ENCODE results near the gene RNF224.

Gene RNF224

DNA sequence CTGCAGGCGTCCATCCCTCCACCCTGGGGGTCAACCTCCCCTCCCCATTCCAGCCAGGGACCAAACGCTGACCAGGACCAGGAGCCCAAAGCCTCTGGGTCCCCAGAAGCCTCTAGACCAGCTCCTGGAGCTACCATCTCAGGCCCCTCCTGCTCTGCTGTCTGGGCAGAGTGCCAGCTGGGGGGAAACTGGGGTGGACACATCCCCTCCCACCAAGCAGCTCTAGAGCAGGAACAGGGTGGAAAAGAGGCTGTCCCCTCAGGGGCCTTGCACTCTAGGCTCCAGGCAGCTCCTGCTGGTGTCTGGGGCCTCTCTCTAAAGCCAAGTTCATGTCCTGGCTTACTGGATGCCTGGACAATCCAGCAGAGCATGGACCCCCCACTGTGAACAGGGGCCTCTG lies 34.4 kb upstream of the RNF224 start:
- DNase-seq, result no peak

DNA sequence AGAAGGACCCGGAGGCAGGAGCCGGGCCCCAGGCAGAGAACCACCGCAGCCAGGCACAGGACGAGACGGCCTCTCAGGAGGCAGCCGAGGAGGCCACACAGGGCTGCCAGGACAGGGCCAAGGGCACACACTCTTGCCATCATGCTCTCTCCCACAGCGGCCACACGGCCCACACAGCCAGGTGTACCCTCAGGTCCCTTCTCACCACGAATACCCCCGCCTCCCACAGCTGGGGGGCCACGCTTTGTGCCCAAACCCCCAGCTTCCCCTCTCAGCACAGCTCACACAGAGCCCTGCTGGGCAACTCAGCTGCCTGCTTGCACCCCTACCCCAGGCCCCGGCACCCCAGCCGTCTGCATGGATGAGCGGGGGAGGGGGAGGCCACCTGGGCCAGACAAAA lies 33.5 kb upstream of the RNF224 start:
- no peak for DNase-seq

- no peak for DNase-seq
These were observed 32.9 kb upstream of the RNF224 start for GRCh38 chr9:137194388-137194787.

GRCh38 chr9:137194909-137195308 lies 32.4 kb upstream of the RNF224 start:
- no peak for DNase-seq

- no peak for DNase-seq
These were observed 31.6 kb upstream of the RNF224 start for GRCh38 chr9:137195525-137196220.

DNA sequence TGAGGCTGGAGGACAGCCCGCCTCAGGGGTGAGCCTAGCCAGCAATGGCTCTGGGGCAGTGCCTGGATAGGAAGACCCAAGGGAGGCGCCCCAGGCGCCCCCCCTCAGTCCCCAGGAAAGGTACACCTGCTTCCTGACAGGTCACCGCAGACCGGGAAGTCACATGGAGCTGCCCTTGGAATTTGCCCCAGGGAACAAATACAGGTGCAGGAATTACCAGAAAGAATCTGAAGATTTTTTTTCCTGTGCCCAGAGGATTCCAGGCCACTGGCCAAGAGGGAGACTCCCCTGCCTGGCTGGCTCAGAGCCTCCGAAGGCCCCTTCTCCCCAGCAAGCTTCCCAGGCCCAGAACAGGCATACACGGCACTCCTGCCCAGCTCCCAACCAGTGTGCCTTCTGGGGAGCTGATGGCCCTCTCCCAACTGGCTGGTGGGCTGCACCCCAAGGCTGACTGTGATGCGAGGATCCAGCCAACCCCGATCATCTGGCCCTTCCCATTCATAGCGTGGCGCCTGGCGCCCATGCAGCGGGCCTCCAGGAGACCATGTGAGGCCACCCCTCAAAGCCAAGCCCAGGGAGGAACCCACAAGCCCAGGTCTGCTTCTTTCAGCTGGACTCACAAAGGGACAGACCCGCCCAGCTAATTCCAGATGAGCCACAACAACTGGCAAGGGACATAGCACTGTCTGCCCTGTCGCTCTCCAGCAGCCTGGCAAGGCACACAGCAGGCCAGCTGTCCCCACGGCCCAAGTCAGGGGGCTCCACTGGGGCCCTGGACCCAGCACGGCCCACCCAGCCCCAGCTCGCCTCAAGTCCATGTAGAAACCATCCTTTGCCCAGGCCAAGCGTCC lies 29.0 kb upstream of the RNF224 start:
- no peak for DNase-seq

DNA sequence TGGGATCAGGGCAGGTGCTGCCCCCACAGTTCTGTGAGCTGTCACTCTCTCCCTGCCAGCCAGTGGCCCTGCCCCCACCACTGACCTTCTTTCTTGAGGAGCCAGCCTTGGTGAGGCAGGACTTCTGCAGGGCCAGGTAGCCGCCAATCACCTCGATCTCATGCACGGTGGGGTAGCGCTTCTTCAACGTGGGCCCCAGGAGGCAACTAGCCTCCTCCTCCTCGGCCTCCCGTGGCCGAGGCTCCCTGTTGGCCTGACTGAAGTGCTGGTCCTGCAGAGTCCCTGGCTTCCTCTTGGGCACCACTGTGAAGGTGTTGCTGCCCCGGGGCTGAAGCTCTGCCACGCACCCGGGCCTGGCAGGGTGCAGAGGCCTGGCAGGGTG lies 28.4 kb upstream of the RNF224 start:
- no peak for DNase-seq

DNA sequence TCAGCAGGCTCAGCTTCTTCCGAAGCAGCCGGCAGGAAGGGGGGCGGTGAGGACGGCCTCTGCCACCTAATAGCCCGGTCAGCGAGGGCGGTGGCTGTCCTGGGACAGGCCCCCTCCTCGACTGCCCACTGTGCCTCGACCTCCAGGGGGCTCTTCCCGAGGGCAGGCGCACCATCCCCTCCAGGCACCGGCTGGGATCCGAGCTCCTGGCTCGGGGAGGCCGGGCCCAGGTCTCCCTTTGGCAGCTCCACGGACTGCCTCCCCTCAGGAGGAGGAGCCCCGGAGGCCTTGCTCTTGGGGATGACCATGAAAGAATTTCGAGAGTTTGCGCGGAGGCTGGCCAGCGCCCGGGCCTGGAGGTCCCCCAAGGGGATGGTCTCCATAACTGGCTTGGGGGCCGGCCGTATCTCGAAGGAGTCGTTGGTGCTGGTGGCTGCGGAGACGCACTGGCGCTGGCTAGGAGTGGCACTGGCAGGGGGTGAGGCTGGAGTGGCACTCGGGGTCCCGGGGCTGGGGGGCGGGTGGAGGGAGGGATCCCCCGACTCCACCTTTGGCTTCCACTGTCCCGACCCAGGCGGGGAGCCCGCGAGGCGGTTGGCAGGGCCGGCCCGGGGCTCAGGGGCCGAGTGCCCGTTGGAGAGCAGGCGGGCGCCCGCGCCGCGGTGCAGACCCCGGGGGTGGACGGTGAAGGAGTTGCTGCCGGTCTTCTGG lies 27.7 kb upstream of the RNF224 start:
- no peak for DNase-seq

DNA sequence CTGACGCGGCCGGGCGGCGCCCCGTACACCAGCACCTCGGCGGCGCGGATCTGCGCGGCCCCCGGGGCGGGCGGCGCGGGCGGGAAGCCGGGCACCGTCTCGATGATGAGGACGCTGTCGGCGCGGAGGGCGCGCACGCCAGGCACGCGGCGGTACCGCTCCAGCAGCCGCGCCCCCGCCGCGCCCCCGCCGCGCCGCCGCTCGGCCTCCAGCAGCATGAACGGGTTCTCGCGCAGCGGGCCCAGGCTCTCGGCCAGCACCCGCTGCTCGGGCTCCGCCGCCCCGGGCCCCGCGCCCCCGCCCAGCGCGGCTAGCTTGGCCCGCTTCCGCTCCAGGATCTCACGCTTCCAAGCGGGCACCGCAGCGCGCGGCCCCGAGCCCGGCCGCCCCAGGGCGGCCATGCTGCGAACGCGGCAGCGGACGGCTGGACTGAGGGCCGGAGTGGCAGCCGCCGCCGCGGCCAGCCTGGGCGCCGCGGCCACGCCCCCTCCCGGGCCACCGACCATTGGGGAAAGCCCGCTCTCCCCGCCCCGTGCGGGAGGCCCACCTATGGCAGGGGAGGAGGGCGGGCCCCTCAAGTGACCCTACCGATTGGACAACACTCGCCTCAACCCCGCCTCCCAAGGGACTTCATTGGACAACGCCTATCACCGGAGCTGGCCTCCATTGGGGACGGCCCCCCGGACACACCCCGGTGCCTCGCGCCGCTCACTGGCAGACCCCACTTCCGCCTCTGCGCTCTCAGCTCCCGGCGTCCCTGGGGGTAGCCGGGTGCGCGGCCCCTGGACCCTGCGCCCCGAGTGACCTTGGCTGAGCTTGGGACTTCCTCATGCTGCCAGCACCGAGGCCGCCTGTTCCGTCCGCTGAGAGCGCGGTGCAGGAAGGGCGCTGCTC lies 26.7 kb upstream of the RNF224 start, which contains the start of gene TPRN:
TSS of gene TPRN (minus strand) at position 431 of the 894 bp plus-strand sequence. CDS start at position 401, 30 bp downstream.
- DNase-seq, result peak; percentile 97

GRCh38 chr9:137201205-137201868 lies 26.0 kb upstream of the RNF224 start:
- no peak for DNase-seq

GRCh38 chr9:137202966-137203365 lies 24.3 kb upstream of the RNF224 start:
- DNase-seq, result no peak

GRCh38 chr9:137204731-137205125 lies 22.6 kb upstream of the RNF224 start:
- DNase-seq, result no peak

DNA sequence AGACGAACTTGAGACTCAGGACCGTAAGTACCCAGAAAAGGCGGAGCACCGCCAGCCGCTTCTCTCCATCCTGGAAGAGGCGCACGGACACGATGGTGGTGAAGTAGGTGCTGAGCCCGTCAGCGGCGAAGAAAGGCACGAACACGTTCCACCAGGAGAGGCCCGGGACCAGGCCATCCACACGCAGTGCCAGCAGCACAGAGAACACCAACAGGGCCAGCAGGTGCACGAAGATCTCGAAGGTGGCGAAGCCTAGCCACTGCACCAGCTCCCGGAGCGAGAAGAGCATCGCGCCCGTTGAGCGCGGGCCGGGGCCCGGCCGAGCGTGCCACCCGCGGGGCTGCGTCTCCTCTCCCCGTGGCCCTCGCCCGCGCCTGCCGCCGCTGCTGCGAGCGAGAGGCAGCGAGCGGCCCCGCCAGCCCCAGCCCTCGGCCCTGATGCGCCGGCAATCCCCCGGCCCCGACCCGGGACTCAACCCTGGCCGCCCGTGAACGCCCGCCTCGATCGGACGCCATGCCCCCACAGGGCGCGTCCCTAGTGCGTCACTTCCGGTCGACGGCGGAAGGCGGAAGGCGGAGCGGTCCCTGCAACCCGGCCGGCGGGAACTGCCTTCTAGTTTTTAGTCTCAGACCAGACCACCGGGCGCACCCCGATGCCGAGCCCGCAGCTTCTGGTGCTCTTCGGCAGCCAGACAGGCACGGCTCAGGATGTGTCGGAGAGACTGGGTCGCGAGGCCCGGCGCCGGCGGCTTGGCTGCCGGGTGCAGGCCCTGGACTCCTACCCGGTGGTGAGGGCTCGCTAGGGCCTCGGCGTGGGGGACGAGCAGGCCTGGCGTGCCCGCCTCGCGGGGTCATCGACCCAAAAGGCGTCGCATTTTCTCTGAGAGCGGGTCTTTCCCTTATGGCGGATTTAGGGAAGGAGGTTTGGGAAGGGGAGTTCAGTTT lies 21.9 kb upstream of the RNF224 start, which contains the start of the genes NDOR1 and TMEM203:
TSS of gene NDOR1 (plus strand) at position 575 of the 944 bp plus-strand sequence. CDS start at position 653, 78 bp downstream.
TSS of gene TMEM203 (minus strand) at position 523 of the 944 bp plus-strand sequence. CDS start at position 289, 234 bp downstream.
- DNase-seq, result peak; percentile 95

DNA sequence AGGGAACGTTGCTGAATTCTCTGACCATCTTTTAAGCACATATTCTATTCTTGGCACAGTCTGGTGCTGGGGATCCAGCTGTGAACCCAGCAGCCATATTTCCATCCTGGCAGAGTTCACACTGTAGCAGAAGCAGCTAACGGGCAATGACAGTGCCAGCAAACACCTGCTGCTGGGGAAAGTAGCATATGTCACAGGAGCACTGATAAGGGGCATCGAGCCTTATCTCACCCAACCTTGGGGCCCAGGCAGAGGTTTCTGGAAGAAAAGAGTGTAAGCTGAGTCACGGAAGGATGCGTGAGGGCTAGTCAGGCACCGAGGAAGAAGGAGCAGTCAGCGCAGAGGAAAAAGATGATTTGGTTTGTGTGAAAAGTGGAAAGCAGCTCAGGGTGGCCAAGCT lies 20.7 kb upstream of the RNF224 start:
- no peak for DNase-seq

- DNase-seq, result no peak
These were observed 15.8 kb upstream of the RNF224 start for GRCh38 chr9:137211532-137211931.

GRCh38 chr9:137212520-137212919 lies 14.8 kb upstream of the RNF224 start:
- no peak for DNase-seq

GRCh38 chr9:137213160-137214060 lies 13.9 kb upstream of the RNF224 start:
- DNase-seq, result no peak

DNA sequence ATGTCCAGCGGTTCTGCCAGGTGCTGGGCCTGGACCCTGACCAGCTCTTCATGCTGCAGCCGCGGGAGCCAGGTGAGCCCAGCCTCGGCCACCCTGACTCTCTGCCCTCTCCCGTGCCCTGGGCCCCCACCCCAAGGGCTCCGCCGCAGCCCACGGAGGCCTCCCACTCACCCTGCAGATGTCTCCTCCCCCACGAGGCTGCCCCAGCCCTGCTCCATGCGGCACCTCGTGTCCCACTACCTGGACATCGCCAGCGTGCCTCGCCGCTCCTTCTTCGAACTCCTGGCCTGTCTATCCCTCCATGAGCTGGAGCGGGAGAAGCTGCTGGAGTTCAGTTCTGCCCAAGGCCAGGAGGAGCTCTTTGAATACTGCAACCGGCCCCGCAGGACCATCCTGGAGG lies 12.7 kb upstream of the RNF224 start:
- DNase-seq, result no peak
